Measurements from ENCODE around the gene ARFGAP2.

Gene ARFGAP2

GRCh38 chr11:47216121-47216798, 39.6 kb upstream of the ARFGAP2 start:
- TF ChIP-seq TCF4 (CRISPR knock-in tag; IDR thresholded peaks at IDR 0.05; ENCODE audit: borderline replicate concordance) = 0 out of 2 replicates have a peak, but pooled peaks have one; percentile 15
- no peak for TF ChIP-seq SNAI2 (CRISPR knock-in tag; IDR thresholded peaks at IDR 0.05)
- no peak for TF ChIP-seq BACH2 (CRISPR knock-in tag; IDR thresholded peaks at IDR 0.05; ENCODE audit: borderline replicate concordance)
- ATAC-seq = peak; percentile 54

GRCh38 chr11:47215366-47215910, 38.8 kb upstream of the ARFGAP2 start:
- TF ChIP-seq, protein P1, sequence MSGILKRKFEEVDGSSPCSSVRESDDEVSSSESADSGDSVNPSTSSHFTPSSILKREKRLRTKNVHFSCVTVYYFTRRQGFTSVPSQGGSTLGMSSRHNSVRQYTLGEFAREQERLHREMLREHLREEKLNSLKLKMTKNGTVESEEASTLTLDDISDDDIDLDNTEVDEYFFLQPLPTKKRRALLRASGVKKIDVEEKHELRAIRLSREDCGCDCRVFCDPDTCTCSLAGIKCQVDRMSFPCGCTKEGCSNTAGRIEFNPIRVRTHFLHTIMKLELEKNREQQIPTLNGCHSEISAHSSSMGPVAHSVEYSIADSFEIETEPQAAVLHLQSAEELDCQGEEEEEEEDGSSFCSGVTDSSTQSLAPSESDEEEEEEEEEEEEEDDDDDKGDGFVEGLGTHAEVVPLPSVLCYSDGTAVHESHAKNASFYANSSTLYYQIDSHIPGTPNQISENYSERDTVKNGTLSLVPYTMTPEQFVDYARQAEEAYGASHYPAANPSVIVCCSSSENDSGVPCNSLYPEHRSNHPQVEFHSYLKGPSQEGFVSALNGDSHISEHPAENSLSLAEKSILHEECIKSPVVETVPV (CRISPR knock-in tag; IDR thresholded peaks at IDR 0.05) = no peak
- TF ChIP-seq ZNF8 (CRISPR knock-in tag; IDR thresholded peaks at IDR 0.05) (no peak), ZC3H10 (CRISPR knock-in tag; IDR thresholded peaks at IDR 0.05) (no peak), ZFP3 (CRISPR knock-in tag; IDR thresholded peaks at IDR 0.05) (no peak), ARNTL (CRISPR knock-in tag; IDR thresholded peaks at IDR 0.05; ENCODE audit: borderline replicate concordance, low read depth) (no peak), ESRRG (CRISPR knock-in tag; IDR thresholded peaks at IDR 0.05) (no peak), RARB (CRISPR knock-in tag; IDR thresholded peaks at IDR 0.05) (no peak), ZNF70 (CRISPR knock-in tag; IDR thresholded peaks at IDR 0.05) (no peak), CREB5 (CRISPR knock-in tag; IDR thresholded peaks at IDR 0.05; ENCODE audit: low read depth) (no peak), POU6F1 (CRISPR knock-in tag; IDR thresholded peaks at IDR 0.05; ENCODE audit: borderline replicate concordance, low read depth) (no peak), TOX (CRISPR knock-in tag; IDR thresholded peaks at IDR 0.05; ENCODE audit: borderline replicate concordance) (no peak), PPARA (CRISPR knock-in tag; IDR thresholded peaks at IDR 0.05; ENCODE audit: borderline replicate concordance) (no peak), ZNF565 (CRISPR knock-in tag; conservative IDR thresholded peaks at IDR 0.05; ENCODE audit: low read depth) (no peak), ZFP30 (CRISPR knock-in tag; IDR thresholded peaks at IDR 0.05) (no peak), GLIS3 (CRISPR knock-in tag; IDR thresholded peaks at IDR 0.05) (no peak)
- TF ChIP-seq, protein P2, sequence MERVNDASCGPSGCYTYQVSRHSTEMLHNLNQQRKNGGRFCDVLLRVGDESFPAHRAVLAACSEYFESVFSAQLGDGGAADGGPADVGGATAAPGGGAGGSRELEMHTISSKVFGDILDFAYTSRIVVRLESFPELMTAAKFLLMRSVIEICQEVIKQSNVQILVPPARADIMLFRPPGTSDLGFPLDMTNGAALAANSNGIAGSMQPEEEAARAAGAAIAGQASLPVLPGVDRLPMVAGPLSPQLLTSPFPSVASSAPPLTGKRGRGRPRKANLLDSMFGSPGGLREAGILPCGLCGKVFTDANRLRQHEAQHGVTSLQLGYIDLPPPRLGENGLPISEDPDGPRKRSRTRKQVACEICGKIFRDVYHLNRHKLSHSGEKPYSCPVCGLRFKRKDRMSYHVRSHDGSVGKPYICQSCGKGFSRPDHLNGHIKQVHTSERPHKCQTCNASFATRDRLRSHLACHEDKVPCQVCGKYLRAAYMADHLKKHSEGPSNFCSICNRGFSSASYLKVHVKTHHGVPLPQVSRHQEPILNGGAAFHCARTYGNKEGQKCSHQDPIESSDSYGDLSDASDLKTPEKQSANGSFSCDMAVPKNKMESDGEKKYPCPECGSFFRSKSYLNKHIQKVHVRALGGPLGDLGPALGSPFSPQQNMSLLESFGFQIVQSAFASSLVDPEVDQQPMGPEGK (CRISPR knock-in tag; IDR thresholded peaks at IDR 0.05; ENCODE audit: borderline replicate concordance) = no peak
- peak; percentile 10 for ATAC-seq

GRCh38 chr11:47213950-47214565, 37.4 kb upstream of the ARFGAP2 start:
- TF ChIP-seq ZC3H10 (CRISPR knock-in tag; IDR thresholded peaks at IDR 0.05) (no peak), POU6F1 (CRISPR knock-in tag; IDR thresholded peaks at IDR 0.05; ENCODE audit: borderline replicate concordance, low read depth) (no peak), CSDC2 (CRISPR knock-in tag; IDR thresholded peaks at IDR 0.05) (no peak), TOX (CRISPR knock-in tag; IDR thresholded peaks at IDR 0.05; ENCODE audit: borderline replicate concordance) (no peak), PPARA (CRISPR knock-in tag; IDR thresholded peaks at IDR 0.05; ENCODE audit: borderline replicate concordance) (no peak), ZNF8 (CRISPR knock-in tag; IDR thresholded peaks at IDR 0.05) (no peak), GLIS3 (CRISPR knock-in tag; IDR thresholded peaks at IDR 0.05) (no peak), ZFP3 (CRISPR knock-in tag; IDR thresholded peaks at IDR 0.05) (no peak), SNAI2 (CRISPR knock-in tag; IDR thresholded peaks at IDR 0.05) (no peak)
- TF ChIP-seq, protein P2 (CRISPR knock-in tag; IDR thresholded peaks at IDR 0.05; ENCODE audit: borderline replicate concordance) = no peak
- peak; percentile 94 for ATAC-seq

All from SK-N-SH treated with all-trans-retinoic acid at 6 μM for 48 hours (cell line).